BE2C (cell line): Measurements from ENCODE around the gene JAG1.

Experiments used
- DNase-seq: peaks from one replicate; pipeline ENCODE4 v3.0.0-alpha.2; 2020
- H3K27me3 ChIP-seq: fragments of 250-450 bp; sonication (Bioruptor Pico); 2 replicates; pipeline ENCODE4 v1.5.1; 2020; ENCODE audit warnings: mild to moderate bottlenecking
- H3K36me3 ChIP-seq: fragments of 250-450 bp; sonication (Bioruptor Pico); 2 replicates; pipeline ENCODE4 v1.5.1; 2020; ENCODE audit warnings: mild to moderate bottlenecking
- H3K4me1 ChIP-seq: fragments of 250-450 bp; sonication (Bioruptor Pico); 2 replicates; pipeline ENCODE4 v1.5.1; 2020
- H3K4me3 ChIP-seq: 2 replicates; pipeline ENCODE4 v1.5.1; 2011; ENCODE audit warnings: low read depth, low read length
- H3K9me3 ChIP-seq: fragments of 250-450 bp; sonication (Bioruptor Pico); 2 replicates; pipeline ENCODE4 v1.5.1; 2020
- TF ChIP-seq, protein P1 (sequence below): IDR thresholded peaks from 2 replicates; pipeline ENCODE4 v1.5.1; 2012; ENCODE audit warnings: mild to moderate bottlenecking, low read depth, low read length

The JAG1 gene

DNA sequence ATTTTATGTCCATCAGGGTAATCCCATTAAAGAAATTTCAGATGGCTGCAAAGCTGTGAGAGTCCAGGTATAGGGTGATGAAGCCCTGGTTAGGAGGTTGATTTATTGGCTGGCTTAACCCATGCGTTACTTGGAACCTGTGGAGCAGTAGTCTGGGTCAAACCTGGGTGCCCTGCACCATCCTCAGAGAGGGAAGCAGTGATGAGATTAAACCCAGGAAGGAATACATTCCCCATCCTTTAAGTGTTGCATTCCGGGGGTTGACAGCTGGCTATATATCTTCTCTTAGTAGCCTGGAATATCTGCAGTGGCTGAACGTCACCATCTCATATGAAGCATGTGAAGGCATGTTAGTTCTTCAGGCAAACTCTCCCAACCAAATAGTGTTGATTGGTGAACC is 44.9 kb upstream of the JAG1 start:
- Histone ChIP-seq H3K36me3 (no peaks in the 10 kb centered on the region), H3K4me1 (no peaks in the 10 kb centered on the region), H3K27me3 (peaks cover 8% of the 10 kb centered on the region), H3K4me3 (no peak overlapping the region), H3K9me3 (no peaks in the 10 kb centered on the region)
- TF ChIP-seq, protein P1, sequence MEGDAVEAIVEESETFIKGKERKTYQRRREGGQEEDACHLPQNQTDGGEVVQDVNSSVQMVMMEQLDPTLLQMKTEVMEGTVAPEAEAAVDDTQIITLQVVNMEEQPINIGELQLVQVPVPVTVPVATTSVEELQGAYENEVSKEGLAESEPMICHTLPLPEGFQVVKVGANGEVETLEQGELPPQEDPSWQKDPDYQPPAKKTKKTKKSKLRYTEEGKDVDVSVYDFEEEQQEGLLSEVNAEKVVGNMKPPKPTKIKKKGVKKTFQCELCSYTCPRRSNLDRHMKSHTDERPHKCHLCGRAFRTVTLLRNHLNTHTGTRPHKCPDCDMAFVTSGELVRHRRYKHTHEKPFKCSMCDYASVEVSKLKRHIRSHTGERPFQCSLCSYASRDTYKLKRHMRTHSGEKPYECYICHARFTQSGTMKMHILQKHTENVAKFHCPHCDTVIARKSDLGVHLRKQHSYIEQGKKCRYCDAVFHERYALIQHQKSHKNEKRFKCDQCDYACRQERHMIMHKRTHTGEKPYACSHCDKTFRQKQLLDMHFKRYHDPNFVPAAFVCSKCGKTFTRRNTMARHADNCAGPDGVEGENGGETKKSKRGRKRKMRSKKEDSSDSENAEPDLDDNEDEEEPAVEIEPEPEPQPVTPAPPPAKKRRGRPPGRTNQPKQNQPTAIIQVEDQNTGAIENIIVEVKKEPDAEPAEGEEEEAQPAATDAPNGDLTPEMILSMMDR: no peak
- no peak for DNase-seq

DNA sequence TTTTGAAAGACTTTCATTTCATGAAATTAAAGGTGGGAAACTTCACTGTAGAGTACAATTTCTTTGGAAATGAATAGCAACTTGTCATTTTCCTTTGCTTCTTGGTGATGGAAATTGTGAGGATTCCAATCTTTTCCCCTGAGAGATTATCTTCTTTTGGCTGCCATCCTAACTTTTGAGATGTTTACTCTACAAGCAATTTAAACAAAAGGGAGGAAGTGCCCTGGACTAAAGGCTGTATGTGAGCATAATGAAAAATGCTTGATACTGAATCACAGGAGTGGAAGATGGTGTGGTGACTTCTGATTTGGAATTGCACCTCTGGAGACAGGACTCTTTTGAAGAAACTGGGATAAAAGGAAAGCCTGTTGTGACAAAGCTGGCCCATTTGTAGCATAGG is 43.1 kb upstream of the JAG1 start:
- no peak for DNase-seq
- Histone ChIP-seq H3K27me3 (peaks cover 8% of the 10 kb centered on the region), H3K4me1 (no peaks in the 10 kb centered on the region), H3K36me3 (no peaks in the 10 kb centered on the region), H3K4me3 (no peak overlapping the region), H3K9me3 (no peaks in the 10 kb centered on the region)
- TF ChIP-seq, protein P1: no peak

DNA sequence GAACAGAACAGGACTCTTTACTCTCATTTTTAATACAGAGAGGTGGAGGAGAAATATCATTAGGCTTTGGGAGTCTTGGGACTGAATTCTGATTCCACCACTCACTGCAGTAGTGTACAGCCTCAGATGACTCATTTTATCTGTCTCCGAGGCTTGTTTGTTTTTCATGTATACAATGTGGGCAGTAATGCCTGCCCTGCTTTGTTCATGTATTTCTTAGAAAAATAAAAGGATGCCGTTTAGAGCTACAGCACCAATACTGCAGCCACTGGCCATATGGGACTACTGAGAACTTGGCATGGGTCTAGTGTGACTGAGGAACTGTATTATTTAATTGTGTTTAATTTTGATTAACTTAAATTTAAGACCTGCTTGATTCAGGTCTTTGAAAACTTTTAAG is 41.2 kb upstream of the JAG1 start:
- TF ChIP-seq, protein P1: no peak
- no peak overlapping the region for H3K4me3 ChIP-seq
- no peaks in the 10 kb centered on the region for H3K36me3 ChIP-seq
- H3K4me1 ChIP-seq: no peaks in the 10 kb centered on the region
- no peak for DNase-seq
- no peaks in the 10 kb centered on the region for H3K9me3 ChIP-seq
- peaks cover 3% of the 10 kb centered on the region; the same call in 1 of the 2 replicates for H3K27me3 ChIP-seq

DNA sequence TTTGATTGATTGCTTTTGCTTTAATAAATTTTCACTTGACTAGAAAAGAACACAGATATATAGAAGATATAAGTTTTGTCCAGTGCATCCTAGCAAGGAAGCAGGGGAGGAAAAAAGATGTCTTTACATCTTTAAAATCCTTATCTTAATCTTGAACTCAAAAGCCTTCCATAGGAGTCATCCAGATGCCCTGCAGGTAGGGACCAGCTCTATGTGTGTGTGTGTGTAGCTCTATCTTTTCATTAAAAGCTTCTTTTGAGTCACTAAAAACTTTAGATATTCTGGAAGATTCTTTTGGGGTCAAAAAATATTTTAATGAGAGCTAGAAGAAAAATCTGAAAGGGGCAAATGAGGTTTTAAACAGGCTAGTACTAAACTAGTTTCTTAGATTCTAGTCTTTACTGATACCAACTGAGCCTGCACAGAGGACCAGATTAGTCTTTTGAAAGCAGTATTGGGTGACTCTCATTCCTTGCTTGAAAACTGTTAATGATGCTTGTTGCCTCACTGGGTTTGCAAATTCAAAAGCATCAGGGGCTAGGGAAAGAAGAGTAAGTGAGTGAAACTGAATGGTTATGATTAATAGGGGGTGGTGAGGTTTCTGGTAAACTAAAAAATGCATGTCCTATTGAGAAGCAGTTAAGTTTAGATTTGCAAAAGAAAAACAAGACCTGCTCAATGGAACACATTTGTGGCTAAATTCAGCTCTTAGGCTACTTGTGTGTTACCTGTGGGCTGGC is 40.6 kb upstream of the JAG1 start:
- no peak for DNase-seq
- no peaks in the 10 kb centered on the region for H3K36me3 ChIP-seq
- no peaks in the 10 kb centered on the region for H3K4me1 ChIP-seq
- no peak overlapping the region for H3K4me3 ChIP-seq
- no peaks in the 10 kb centered on the region for H3K9me3 ChIP-seq
- TF ChIP-seq, protein P1: no peak
- H3K27me3 ChIP-seq: peaks cover 3% of the 10 kb centered on the region; the same call in 1 of the 2 replicates

DNA sequence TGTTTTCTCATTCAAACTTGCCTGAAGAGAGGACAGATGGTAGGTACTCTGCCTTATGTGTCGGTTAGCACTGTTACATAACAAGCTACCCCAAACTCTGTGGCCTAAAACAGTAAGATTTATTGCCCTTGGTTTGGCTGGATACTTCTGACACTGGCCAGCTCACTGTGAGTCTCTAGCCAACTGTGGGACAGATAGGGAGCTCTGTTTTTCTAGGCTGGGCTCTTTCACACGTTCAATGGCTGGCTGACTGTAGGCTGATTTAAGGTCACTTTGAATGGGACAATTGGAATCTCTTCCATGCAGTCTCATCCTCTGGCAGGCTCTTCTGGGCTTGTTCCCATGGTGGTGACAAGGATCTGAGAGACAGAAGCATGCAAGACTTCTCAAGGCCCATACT is 39.4 kb upstream of the JAG1 start:
- no peak for DNase-seq
- TF ChIP-seq, protein P1: no peak
- Histone ChIP-seq H3K27me3 (peaks cover 3% of the 10 kb centered on the region; the same call in 1 of the 2 replicates), H3K36me3 (no peaks in the 10 kb centered on the region), H3K4me1 (no peaks in the 10 kb centered on the region), H3K4me3 (no peak overlapping the region), H3K9me3 (no peaks in the 10 kb centered on the region)

DNA sequence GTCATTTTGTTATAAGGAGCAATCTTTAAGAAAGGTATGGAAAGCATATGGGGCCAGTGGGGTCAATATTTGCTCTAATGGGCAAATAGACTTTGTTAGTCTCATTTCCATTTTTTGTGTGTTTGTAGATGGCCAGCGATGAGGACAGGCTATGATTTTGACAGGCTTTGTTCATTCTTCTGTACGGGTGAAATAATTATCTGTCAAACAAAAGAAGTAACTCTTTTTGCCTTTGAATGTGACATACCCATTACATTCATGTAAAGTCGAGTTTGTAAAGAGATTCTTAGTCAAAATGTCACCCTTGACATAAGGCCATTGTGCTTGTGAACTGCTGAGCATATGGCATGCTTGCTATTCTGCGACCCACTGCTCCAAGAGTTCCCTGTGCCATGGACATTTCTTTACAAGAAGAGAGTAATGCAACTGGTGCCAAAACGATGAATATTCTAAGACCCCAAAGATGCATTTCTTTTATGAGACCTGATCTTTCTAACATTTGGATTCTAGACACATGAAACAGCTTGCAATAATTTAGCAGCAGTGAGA is 38.2 kb upstream of the JAG1 start:
- no peak overlapping the region for H3K4me3 ChIP-seq
- H3K9me3 ChIP-seq: no peaks in the 10 kb centered on the region
- peaks cover 3% of the 10 kb centered on the region; the same call in 1 of the 2 replicates for H3K27me3 ChIP-seq
- DNase-seq: no peak
- H3K4me1 ChIP-seq: no peaks in the 10 kb centered on the region
- H3K36me3 ChIP-seq: no peaks in the 10 kb centered on the region
- TF ChIP-seq, protein P1: no peak
